ENCODE measurements around the gene FOXE1.
A peak's percentile ranks its signal among the peaks of the same experiment; 100 is the strongest.

Gene FOXE1

DNA sequence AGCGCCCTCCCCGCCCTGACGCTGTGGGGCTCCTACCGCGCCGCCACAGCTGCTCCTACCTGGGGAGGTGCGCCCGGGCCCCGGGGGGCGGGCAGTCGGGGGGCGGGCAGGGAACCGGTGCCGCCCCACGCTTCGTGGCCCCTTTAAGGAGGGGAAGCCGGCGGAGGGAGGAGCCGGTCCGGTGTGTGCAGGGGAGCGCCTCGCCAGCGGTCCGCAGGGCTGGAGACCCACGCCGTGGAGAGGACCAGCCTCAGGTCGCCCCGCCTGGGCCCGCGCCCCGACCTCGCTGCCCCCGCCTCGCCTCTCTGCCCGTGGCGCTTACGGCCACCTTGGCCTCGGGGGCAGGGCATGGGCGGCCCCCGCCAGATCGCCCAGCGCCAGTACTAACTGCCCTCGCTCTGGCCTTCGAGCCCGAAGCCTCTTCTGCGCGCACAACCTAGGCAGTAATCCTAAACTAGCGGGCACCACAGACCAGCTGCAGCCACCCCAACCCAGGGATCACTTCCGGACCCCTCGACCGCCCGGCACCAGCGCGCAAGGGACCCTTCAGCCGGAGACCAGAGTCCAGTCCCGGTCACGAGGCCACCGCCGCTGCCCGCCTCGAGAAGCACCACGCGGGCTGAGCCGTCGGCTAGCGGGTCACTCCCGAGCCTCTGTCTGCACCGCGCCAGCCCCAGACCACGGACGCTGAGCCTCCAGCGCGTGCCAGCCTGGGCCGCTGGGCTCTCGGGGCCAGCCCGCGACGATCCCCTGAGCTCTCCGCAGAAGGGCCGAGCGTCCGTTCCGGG, at the start of gene FOXE1:
Gene FOXE1 (plus strand): TSS at position 171 of the 788 bp plus-strand sequence. CDS start 689 bp downstream, outside the sequence.
- DNase-seq (ENCODE audit: low spot score), result no peak

DNA sequence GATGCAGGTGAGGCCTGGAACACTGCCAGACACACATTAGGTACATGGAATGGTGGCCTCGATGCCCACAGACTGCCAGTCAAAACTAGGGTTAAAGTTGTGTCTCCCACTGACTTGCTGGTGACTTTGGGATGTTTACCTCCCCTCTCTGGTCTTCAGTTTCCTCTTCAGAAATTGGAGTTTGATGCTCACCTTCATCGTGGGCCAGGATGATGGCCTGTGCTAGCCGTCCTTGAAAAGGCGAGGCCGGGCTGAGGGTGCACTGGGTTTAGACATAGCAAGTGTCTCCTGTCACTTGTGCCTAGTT, 49.0 kb upstream of the FOXE1 start:
- no peak for DNase-seq (ENCODE audit: low spot score)

DNA sequence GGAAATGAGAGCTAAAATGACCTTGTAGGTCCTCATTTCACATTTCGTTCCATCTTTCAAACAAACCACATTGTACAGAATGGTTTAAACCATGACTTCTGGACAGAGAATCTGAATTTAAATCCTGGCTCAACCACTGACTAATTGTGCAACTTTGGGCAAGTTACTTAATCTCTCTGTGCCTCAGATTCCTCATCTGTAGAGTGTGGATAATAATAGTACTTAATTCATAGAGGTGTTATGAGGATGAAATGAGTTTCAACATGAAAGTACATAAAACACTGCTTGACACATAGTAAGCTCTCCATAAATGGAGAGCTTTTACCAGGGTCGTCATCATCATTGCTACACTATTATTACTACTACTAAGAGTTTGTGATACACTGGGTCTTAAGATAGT, 46.3 kb upstream of the FOXE1 start:
- DNase-seq (ENCODE audit: low spot score), result no peak

DNA sequence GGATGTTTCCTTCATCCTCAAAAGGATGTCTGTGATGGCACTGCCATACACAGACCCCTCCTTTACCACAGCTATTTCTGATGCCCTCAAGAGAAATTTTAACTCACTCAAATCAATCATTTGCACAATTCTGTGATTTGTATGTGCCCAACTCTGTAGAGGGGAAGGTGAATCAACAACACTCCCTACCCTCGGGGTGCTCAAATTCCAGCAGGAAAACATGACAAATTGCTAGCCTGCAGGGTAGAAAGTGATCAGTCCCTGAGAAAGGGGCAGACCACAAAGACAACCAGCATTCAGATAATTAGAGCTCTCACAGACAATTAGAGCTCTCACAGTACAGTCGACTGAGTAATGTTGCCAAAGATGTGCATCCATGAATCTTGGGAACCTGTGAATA, 45.3 kb upstream of the FOXE1 start:
- DNase-seq (ENCODE audit: low spot score), result no peak

DNA sequence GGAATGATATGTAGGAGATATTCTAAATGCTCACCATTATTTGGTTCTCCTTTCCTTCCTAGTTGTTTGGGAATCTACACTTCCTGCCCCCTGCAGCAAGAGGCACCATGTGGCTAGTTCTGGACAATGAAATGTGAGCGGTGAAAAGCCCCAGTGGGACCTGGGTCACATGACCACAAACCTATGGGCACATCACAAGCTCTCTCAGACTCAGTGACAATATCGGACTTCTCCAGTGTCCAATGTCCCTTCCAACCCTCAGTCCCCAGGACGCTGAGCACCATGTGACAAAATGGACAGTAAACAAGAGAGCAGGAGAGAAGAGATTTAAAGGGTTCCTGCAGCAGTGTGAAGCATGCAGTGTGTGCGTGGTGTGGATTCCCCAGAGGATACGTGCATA, 44.6 kb upstream of the FOXE1 start:
- no peak for DNase-seq (ENCODE audit: low spot score)

DNA sequence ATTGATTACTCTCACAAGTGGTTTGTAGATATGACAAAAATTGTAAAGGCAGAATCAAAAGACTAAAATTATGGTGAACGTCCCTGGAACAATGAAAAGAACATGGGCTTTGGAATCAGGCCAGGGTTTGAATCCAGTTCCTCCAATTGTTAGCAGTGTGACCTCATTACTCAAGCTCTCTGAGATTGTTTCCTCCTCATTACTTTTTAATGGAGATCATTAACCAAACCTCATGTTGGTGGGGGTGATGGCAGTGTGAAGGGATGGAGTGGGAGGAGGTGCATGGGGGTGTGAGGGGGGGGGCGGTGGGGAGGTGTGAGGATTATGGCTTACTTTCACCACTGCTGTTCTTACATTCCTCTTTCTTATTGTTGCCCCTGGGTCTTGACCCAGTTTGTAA, 44.1 kb upstream of the FOXE1 start:
- DNase-seq (ENCODE audit: low spot score), result no peak

DNA sequence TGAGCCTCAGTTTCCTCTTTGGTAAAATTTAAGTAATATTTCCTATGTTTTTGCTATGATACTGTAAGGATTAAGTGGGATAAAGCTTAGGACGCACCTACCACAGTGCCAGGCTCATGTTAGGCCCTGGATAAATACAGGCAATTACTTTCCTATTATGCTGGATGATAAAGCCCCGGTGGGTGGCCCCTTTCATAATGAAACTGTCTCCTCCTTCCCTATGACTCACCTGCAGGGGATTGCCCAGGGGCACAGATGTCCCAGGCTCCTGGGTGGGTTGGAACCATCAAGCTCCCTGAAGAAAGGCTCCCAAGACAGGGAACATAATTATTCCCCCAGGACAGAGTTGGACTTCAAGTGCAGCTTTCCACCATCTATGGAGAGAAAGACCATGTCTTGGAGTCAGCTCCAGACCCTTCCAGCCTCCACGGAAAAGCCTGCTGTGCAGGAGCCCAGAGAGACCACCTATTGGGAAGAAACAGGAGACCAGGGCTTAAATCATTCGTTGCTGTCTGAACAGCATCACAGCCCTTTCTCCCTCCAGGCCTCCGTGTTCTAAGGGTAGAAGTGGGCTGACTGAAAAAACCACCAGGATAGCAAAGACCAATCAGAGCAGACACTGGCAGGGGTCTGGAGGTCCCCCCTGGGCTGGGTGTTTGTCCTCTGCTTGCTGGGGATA, 43.2 kb upstream of the FOXE1 start:
- DNase-seq (ENCODE audit: low spot score), result no peak

DNA sequence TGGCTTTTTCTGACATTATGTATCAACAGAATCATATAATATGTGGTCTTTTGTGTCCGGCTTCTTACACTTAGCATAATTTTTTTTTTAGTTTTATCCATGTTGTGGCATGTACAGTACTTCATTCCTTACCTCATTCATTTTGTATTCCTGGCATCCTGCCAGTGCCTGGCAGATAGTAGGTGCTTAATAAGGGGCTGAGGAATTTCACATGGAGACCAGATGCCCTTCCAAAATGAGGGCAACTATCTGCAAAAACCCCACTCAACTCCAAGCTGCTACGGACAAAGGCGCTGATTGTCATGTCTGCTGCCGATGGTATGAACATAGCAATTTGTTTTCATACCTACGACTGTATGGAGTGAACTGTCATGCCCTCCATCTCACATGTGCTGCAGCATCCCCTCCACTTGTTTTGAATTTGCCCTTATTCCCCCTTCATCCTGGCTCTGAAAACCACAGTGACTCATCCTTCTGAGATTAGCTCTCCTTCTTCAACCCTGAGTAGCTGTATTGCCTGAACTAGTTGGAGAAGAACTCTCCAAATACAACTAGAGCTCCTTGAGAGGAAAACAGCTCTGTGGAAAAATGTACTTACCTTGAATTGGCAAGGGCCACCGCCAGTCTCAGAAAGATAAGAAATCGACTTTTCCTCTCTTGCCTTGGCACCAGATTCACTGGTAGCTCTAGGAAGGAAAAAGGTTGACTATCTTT, 41.3 kb upstream of the FOXE1 start:
- DNase-seq (ENCODE audit: low spot score), result peak; percentile 58

DNA sequence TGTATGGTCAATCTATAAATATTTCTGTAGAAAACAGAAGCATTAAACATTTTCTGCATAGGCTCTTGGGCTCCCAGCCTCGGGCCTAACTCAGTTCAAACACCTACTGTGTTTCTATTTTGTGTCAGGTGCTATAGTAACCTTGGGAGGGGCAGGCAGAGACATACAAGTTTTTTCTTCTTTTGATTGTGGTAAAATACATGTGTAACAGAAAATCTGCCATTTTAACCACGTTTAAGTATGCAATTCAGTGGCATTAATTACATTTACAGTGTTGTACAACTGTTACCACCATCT, 40.8 kb upstream of the FOXE1 start:
- no peak for DNase-seq (ENCODE audit: low spot score)

DNA sequence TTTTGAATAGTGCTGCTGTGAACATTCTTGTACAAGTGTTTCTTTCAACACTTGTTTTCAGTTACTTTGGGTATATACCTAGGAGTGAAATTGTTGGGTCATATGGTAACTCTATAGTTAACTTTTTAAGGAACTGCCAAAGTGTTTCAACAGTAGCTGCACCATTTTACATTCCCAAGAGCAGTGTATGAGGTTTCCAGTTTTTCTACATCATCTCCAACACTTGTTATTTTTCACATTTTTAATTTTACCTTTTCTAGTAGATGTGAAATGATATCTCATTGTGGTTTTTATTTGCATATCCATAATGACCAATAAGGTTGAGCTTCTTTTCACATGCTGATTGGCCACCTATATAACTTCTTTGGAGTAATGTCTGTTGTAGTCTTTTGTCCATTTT, 40.0 kb upstream of the FOXE1 start:
- no peak for DNase-seq (ENCODE audit: low spot score)

DNA sequence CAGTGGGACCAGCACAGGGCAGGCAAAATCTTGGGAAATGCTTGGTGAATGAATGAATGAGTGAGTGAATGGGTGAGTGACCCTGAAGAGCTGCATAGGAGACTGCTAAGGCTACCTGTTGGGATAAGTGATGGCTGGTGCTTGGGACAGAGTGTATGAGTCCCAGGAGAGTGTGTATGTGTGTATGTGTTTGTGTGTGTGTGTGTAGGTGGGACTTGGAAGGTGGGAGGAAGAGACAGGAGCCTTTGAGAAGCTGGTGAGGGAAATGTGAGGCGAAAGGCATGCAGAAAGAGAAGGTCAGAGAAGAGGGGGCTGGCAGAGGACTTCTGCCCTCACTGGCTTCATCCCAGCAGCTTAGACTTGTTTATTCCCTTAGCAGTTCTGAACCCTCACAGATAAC, 33.3 kb upstream of the FOXE1 start:
- DNase-seq (ENCODE audit: low spot score), result no peak

DNA sequence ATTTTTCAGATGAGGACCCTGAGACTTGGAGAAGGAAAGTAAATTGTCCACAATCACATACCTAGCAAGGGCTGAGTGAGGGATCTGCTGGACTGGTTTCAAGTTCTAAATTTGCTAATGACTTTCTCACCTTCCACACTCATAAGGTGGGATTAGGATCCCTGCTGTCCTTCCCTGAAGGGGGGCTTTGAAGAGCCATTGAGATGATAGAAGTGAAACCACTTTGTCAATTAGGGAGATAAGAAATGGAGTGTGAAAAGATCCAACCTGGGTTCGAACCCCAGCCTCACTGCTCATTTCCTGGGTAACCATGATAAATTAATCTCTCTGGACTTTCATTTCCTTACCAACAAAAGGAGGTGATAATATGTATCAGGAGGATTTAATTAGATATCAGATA, 32.7 kb upstream of the FOXE1 start:
- no peak for DNase-seq (ENCODE audit: low spot score)

DNA sequence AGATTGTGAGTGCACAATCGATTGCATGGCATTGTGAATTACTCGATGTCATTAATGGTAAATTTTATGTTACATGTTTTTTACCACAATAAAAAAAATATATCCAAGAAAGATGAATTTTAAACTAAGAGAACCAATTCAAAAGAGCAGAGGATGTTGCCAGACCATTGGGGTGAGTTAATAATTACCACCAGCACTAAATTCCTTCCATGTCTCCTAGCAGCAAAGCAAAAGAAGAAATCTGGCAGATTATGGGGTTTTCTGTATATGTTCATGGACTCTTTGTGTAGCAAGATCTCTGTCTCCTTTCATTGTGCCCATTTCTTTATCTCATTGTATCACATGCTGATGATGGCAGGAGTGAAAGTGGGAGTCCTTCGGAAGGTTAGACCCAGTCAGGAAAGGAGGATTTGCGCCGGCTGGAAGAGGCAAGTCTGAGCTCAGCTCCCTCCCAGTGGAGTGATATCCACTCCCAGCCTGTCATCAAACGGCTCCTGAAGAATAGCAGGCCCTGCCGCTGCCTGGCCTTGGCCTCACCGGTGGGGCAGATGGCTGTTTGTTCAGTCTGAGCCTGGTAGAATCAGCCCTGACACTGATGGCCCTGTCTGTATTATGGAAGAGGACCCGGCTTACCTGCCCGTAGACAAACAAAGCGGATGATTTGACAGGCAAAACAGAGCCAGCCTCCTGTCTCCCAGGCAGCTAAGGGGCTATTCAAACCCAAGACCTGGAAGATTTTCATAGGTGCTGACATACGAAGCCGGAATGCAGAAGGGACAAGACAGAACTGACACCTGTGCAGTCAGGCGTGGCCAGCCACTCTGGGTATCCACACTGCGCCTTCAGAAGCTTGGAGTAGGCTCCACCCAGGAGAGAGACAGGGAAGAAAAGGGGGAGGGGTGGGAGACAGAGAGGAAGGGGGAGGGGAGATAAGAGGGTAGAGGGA, 21.9 kb upstream of the FOXE1 start:
- no peak for DNase-seq (ENCODE audit: low spot score)

DNA sequence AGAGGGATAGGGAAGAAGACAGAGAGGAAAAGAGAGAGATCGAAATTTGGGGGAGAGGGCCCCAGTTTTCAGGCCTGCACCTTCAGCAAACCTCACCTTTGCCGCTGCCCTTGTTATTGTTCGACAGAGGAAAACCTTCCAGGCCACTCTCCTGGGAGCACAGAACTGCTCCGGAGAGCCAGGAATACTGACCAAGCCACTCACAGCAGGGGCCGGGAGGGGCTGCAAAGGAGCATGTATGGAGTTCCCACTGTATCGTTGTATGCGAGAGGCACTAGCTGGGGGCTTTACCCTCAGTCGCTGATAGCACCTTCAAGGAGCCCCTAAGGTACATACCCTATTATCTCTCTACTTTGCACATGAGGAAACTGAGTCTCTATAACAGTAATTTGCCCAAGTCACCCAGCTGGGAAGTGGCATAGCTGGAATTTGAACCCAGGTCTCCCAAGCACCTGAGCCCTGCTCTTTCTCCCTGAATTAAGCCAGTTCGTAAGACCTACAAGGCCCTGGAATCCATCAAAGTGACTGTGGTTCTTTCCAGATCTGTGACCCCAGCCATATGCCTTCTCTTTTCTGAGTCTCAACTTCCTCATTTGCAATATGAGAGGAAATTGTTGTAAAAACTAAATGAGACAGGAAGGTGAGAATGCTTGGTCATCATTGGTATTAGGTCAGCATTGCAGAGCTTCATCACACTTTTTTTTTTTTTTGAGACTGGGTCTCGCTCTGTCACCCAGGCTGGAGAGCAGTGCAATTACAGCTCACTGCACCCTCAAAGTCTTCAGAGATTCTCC, 21.0 kb upstream of the FOXE1 start:
- DNase-seq (ENCODE audit: low spot score), result no peak

DNA sequence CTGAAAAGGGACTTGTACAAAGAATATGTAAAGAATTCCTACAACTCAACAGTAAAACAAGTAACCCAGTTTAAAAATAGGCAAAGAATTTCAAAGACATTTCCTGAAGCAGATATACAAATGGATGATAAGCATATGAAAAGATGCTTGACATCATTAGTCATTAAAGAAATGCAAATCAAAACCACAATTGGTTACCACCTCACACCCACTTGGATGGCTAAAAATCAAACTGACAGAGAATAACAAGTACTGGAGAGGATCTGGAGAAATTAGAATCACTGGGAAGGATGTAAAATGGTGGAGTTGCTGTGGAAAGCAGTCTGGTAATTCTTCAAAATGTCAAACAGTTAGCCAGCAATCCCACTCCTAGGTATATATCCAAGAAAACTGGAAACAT, 12.5 kb upstream of the FOXE1 start:
- DNase-seq (ENCODE audit: low spot score), result no peak

DNA sequence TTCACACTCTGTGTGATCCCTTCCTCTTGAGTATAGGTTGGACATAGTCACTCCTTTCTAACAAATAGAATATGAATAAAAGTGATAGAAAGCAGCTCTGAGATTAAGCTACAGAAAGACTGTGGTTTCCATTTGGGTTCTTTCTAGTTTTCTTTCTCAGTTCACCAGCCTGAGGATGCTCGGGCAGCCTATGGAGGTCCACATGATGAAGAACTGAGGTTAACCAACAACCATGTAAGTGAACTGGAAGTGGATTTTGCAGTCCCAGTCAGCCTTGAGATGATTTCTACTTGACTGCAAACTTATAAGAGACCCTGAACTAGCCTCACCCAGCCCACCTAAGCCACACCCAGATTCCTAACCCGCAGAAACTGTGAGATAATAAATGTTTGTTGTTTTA, 10.1 kb upstream of the FOXE1 start:
- DNase-seq (ENCODE audit: low spot score), result no peak

DNA sequence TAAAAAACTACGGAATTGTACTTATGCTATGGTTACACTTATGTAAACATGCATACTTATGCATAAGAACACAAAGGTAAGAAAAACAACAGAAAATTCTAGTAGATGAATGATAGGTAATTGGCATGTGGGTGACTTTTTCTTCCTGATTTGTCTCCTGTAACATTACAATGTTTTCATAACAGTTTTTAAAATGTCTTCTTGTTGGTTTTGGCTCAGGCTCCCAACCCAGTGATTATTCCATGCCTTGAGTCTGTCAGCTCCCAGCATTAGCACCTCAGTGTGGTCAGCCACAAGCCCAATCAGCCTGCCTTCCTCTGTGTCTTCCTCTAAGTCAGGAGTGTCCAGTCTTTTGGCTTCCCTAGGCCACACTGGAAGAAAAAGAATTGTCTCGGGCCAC, 7.9 kb upstream of the FOXE1 start:
- DNase-seq (ENCODE audit: low spot score), result no peak

DNA sequence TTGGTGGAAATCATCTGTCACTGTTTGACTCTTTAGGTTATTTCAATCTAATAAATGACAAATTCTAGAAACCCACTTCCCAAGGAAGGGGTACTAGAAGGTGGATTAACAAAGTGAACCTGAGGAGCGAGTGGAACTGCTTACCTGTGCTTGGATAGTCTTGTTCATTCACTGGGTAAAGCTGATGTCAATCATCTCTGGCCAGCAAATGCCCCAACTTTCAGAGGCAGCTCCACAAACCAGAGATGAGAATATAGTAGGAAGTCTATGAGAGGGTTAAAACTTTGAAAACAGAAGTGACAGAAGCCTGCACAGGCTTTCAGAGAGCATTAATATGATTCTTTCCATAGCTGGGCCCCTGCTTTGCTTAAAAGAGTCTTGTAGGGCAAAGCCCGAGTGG, 7.3 kb upstream of the FOXE1 start:
- DNase-seq (ENCODE audit: low spot score), result no peak

DNA sequence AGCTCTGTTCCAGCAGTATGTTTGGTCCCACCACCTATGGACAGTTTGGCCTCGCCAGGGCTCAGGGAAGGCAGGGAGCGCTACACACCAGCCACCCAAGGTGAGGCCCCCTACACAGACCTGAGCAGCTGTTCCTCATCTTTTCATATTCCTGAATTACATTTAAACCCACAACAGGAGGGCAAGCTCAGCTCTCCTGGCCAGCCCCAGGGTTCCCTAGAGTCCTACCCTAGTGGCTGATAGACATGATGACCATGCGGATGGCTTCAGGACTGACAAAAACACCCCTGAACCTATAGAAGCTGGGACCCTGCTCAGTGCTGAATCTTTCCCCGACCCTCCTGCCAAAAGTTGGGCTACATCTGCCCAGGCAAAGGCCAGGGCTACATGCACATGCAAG, 6.7 kb upstream of the FOXE1 start:
- no peak for DNase-seq (ENCODE audit: low spot score)

DNA sequence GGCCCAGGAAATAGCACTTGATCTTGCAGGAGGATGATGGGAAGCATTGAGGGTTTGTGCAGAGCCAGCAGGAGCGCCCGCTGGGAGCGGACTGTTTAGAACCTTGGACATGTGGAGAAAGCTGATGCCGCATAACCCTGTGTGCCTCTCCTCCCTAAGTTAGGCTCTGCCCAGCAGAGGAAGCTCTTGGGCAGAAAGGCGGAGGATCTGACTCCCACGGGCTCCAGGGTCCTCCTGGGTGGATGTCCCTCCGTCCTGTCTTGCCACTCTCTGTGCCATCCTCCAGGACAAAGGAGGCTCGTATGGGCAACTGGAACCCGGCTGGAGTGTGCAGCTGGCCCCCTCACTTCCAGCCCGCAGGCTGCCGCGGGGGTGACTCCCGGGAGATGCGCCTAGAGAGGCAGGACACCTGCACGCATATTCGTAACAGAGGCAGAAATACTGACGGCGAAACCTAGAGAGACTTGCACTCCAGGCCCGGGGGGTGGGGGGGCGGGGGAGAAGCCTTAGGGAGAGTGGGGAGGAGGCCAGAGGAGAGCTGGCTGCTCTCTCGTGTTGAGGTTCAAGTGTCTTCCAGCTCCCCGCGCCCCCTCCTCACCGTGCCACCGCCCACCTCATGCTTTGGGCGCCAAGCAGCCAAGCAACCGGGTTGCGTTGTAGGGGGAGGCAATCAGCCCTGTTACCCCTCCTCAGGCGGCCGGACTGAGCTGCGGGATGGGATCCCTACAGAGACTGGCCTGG, 5.4 kb upstream of the FOXE1 start:
- no peak for DNase-seq (ENCODE audit: low spot score)

DNA sequence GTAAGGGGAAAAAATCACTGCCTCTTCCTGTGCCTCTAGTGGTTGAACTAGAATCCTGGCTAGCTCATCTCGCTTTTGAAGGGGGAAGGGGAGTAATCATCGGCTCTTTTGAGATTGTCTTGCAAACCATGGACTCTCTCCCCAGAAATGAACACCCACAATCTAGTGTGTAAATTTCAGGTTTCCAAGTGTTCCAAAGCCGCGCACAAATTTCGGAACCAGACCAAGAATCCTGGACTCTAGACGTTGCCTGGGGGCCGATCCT, 4.9 kb upstream of the FOXE1 start:
- no peak for DNase-seq (ENCODE audit: low spot score)

Data from AG08395 (cell line).